NT2/D1 (cell line): ENCODE data around the gene MC2R.

Experiments
- YY1 ChIP-seq: IDR thresholded peaks from 2 replicates; pipeline ENCODE4 v1.6.1; 2011; ENCODE audit not compliant: insufficient read length, insufficient read depth
- ZNF274 ChIP-seq: IDR thresholded peaks from 2 replicates; pipeline ENCODE4 v1.6.1; 2011; ENCODE audit warnings: mild to moderate bottlenecking, low read depth, low read length

DNA sequence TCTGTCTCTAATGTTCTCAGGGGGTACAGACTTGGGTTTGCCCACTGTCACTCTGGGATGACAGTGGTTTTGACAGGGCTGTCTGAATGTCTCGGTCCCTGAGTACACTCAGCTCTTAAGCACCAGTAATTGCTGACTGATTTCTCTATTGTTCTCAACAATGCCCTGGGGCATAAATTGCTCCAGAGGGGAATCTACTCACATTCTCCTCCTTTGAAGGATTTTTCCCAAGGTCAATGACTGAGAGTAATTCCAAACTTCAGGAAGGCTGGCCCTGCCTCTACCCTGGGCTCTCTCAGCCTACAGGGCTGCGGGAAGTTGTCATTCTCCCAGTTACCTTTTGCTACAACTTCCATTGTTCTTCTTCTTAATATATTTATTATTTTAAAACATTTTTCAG, 36.5 kb downstream of the MC2R start:
- no peak for TF ChIP-seq ZNF274
- no peak for TF ChIP-seq YY1
